Kidney epithelial cell (primary cell): Measurements from ENCODE around the gene ELF4. TPM values are rescaled to one million over a fixed set of nuclear protein-coding genes. Genes with fewer than 3 reads are reported as not detected.

Experiments used
- DNase-seq: peaks from one replicate; pipeline ENCODE4 v3.0.0-alpha.2; 2010; ENCODE audit warnings: low read depth
- H3K27me3 ChIP-seq: 2 replicates; pipeline ENCODE4 v1.6.0; 2011; ENCODE audit warnings: low read length; ENCODE audit not compliant: control insufficient read depth, insufficient read depth
- H3K36me3 ChIP-seq: 2 replicates; pipeline ENCODE4 v1.5.1; 2011; ENCODE audit warnings: low read length; ENCODE audit not compliant: control insufficient read depth, insufficient read depth
- H3K4me3 ChIP-seq: 2 replicates; pipeline ENCODE4 v1.5.1; 2011; ENCODE audit warnings: low read depth, mild to moderate bottlenecking, control low read depth, low read length
- total RNA-seq: library from RNA; depleted of rRNA; stranded (reverse); fragments of >200 nt; gene quantifications from 2 replicates; pipeline ENCODE4 v1.2.3, GENCODE V29; 2015
- TF ChIP-seq, protein P1 (sequence below): IDR thresholded peaks from 2 replicates; pipeline ENCODE4 v1.5.1; 2011; ENCODE audit warnings: mild to moderate bottlenecking, moderate library complexity, low read length, control low read depth, inconsistent platforms; ENCODE audit not compliant: insufficient read depth, poor library complexity, severe bottlenecking

The ELF4 gene
- total RNA-seq, 1 donor from 2014 or later: 26.9 TPM

DNA sequence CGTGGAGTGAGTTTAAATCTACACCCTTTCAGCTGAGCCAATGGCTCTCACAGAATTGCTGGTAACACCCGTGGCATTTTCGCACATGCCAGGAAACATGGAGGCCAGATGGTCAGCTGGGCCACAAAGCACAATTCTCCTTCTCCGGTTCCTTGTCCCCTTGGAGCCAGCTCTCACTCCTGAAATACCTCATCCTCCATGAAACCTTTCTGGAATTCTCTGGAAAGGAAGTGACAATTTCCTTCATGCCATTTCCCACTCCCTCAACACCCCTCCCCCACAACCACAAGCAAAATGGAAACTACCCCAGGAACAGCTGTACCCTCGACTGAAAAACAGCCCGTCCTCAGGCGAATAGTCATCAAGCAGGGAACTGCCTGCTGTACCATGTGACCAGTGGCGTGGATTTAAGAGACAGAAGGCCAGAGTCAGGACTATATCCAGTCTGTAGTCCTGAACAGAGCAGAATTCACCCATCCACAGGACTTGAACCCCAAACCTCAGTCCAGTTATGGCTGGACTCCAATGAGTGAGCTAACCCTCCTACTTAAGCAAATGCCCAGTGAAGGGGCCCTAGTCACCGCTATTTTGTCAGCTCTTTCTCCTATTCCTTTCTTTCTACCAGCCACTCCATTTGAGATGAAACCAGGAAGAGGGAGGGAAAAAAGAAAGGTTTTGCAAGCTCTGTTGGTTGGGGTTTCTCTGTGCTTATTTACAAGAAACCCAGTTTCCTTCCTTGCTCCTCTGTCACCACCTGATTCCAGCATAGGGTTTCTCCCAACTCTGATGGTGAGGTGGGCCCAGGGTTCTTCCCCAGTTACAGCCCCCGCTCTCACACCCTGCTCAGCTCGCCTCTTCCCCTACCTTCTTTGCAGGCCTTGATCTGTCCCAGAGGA is 24.5 kb downstream of the ELF4 start:
- DNase-seq: no peak
- Histone ChIP-seq H3K36me3 (peaks cover 2% of the 10 kb centered on the region), H3K4me3 (no peak overlapping the region), H3K27me3 (no peaks in the 10 kb centered on the region)
- TF ChIP-seq, protein P1, sequence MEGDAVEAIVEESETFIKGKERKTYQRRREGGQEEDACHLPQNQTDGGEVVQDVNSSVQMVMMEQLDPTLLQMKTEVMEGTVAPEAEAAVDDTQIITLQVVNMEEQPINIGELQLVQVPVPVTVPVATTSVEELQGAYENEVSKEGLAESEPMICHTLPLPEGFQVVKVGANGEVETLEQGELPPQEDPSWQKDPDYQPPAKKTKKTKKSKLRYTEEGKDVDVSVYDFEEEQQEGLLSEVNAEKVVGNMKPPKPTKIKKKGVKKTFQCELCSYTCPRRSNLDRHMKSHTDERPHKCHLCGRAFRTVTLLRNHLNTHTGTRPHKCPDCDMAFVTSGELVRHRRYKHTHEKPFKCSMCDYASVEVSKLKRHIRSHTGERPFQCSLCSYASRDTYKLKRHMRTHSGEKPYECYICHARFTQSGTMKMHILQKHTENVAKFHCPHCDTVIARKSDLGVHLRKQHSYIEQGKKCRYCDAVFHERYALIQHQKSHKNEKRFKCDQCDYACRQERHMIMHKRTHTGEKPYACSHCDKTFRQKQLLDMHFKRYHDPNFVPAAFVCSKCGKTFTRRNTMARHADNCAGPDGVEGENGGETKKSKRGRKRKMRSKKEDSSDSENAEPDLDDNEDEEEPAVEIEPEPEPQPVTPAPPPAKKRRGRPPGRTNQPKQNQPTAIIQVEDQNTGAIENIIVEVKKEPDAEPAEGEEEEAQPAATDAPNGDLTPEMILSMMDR: no peak

DNA sequence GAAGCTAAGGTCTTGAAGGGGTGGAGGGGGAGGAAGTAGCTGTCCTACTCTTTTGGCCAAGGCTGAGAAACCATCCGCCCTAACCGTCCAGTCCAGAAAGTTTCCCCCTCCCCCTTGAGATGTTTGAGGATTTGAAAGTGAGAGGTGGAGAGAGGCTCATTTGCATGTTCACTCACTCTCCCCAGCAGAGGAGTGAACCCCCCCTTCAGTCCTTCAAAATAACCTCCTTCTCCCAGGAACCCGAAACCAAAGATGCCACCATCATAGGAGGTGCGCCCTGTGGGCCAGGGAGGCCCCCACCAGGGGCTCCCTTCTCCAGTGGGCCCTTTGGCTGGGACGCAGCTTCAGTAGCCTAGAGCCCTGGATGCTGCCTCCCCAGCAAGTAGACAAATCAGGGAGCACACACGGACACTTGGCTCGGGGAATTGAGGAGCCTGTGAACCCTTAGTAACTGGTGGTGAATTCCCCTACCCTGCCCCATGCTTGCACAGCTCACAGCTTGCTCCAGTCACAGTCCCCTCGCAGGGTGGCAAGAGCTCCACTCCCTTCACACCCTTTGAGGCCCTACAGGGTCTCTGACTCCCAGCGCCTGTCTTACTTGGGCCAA is 25.6 kb downstream of the ELF4 start:
- no peak for DNase-seq
- no peak overlapping the region for H3K4me3 ChIP-seq
- TF ChIP-seq, protein P1: no peak
- peaks cover 2% of the 10 kb centered on the region for H3K36me3 ChIP-seq
- no peaks in the 10 kb centered on the region for H3K27me3 ChIP-seq

DNA sequence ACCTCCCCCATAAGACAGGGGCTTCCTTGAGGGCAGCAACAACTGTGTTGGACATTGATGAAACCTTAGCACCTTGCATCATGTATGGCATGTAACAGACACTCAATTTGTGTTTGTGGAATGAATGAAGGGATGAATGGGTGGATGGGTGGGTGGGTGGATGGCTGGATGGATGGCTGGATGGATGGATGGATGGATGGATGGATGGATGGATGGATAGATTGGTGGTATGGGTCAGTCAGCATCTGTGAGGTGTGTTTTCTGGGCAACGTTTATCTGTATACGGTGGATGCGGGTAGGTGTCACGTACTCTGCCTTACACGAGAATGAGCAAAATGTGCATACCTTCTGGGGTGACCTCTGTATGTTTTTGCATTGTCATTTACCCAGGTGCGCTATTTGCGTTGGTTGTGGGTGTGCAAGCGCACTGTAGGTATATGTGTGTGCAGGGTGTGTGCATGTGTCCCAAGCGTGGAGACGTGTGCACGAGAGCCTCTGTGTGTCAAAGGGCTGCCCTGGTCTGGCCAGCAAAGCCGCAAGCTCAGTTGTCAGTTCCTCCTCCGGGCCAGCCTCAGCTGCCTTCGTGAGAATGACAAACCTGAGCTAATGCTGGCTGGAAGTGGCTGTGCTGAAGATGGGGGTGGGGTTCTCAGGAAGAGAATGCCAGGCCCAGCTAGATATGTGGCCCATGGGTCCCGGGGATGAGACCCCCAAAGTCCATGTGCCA is 26.5 kb downstream of the ELF4 start:
- no peak for DNase-seq
- TF ChIP-seq, protein P1: no peak
- Histone ChIP-seq H3K4me3 (no peak overlapping the region), H3K36me3 (peaks cover 2% of the 10 kb centered on the region), H3K27me3 (no peaks in the 10 kb centered on the region)

DNA sequence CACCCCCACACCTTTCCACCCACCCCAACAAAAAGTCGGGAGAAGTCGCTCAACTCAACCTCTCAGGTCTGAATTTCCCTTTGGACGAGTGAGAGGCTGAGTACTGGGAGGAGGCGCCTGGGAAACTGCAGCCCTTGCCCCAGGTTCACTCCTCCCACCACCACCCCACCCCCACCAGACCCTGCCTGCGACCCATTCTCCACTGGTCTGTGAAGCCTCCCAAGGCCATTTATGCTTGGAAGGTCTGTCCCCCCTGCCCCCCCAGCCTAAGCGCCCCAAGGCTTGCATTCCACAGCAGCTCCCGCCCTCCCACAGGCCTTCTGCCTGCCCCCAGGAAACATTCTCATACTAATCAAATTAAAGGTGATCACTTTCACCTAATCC is 27.2 kb downstream of the ELF4 start:
- TF ChIP-seq, protein P1: no peak
- Histone ChIP-seq H3K36me3 (peaks cover 2% of the 10 kb centered on the region), H3K4me3 (no peak overlapping the region), H3K27me3 (no peaks in the 10 kb centered on the region)
- DNase-seq: no peak

DNA sequence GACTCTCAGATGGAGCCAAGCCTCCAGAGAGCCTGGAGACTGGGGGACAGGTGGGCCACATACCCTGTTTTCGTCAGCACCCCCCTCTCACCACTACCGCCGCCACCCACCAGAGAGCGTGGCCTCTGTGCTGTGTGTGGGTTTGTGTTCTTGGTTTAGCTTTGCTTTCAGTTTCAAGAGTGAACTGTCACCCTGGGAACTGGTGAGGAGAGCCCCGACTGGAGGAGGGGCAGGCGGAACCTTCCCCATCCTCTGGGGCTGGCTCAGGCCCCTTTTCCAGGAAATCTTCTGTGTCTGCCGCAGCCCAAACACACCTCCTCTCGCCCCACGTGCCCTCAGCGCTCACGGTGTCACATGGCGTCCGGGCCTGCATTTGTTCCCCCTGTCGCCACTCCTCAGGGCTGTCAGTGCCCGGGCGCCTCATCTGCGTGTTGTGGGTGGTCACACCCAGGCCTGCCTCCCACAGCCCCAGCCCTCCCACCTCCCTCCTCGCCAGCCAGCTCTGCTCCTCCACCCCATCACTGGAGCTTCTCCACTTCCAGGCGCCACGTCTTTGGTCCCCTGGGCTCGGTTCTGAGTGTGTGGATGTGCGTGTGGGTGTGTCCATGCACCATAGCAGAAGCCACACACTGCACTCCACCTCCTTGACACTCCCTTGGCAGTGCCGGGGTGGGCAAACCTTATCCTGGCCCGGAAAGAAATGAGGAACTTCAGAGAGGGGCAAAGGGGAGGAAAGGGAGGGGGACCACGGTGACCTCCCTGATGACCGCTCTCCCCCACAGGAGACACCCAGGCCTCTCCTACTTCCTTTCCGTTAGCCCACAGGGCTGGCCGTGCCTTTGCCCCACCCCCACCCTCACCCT is 27.8 kb downstream of the ELF4 start:
- Histone ChIP-seq H3K27me3 (no peaks in the 10 kb centered on the region), H3K4me3 (no peak overlapping the region), H3K36me3 (peaks cover 2% of the 10 kb centered on the region)
- no peak for DNase-seq
- TF ChIP-seq, protein P1: no peak
